Measurements from ENCODE around the gene ZSCAN31. TPM values are rescaled to one million over a fixed set of nuclear protein-coding genes. Genes with fewer than 3 reads are reported as not detected.
"Not testable (repeated sequence)": the region's sequence is repeated elsewhere in the genome, so short reads cannot be mapped to it uniquely, and the experiment has no call there.

The ZSCAN31 gene
- total RNA-seq, 4 donors from 2014 or later, result 17.2 to 70.1 (median 57.5) TPM

DNA sequence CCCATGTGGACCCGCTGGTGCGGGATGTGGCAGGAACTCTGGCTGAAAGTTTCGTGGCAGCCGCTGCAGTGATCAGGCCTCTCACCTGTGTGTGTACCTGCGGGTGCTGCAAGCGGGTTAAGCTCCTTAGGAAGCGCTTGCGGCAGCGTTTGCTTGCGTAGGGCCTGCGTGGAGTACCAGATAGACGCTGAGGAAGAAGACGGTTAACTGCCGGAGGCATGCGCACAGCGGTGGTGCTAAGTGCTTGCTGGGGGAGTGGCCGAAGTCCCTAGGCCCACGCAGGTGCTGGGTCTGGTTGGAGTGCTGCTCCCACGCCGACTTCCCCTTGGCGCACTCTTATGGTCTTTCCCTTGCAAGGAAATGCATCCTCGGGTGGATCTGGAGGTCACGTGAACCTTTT lies 23.0 kb downstream of the ZSCAN31 start:
- no peak for DNase-seq
- WGBS, 2 donors, result 89 to 90% methylated on average over 23 of the region's 23 CpGs
- no peak overlapping the region for H3K27ac ChIP-seq
- no peak overlapping the region for H3K4me3 ChIP-seq (replicated peaks in 1 of 3)
- H3K36me3 ChIP-seq, result no peaks in the 10 kb centered on the region
- H3K9me3 ChIP-seq, result no peaks in the 10 kb centered on the region
- H3K27me3 ChIP-seq, result no peaks in the 10 kb centered on the region
- intact Hi-C loops (cut with DNase I), result no loop called here
- no peak for TF ChIP-seq POLR2A (IDR thresholded peaks at IDR 0.05)
- no peaks in the 10 kb centered on the region for H3K4me1 ChIP-seq

DNA sequence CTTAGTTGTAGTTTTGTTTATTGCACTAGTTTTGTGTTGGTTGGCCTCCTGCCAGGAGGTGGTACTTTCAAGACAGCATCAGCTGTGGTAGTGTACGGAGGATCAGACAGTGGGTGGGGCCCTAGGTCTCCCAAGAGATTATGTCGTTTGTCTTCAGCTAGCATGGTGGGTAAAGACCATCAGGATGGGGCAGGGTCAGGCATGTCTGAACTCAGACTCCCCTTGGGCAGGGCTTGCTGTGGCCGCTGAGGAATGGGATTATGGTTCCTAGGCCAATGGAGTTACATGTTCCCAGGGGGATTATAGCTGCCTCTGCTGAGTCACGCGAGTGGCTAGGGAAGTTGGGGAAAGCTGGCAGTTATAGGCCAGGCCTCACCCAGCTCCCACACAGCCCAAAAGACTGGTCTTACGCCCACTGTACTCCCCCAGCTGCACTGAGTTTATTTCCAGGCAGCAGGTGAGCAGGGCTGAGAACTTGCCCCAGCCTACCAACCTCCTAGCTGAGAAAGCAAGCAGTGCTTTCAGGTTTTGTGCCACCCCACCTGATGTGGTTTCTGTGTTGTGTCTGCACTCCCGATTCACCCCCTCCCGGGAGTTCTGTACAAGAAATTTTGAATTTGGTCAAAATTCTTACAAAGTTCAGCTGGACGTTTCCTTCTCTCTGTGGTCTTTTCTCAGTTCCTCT lies 24.7 kb downstream of the ZSCAN31 start:
- Histone ChIP-seq H3K4me3 (replicated peaks in 1 of 3) (no peak overlapping the region), H3K9me3 (no peaks in the 10 kb centered on the region), H3K27me3 (no peaks in the 10 kb centered on the region), H3K4me1 (no peaks in the 10 kb centered on the region), H3K36me3 (no peaks in the 10 kb centered on the region), H3K27ac (no peak overlapping the region)
- no peak for DNase-seq
- intact Hi-C loops (cut with DNase I), result no loop called here
- WGBS, 2 donors, result 89 to 91% methylated on average over 8 to 9 of the region's 9 CpGs
- TF ChIP-seq, protein P1, sequence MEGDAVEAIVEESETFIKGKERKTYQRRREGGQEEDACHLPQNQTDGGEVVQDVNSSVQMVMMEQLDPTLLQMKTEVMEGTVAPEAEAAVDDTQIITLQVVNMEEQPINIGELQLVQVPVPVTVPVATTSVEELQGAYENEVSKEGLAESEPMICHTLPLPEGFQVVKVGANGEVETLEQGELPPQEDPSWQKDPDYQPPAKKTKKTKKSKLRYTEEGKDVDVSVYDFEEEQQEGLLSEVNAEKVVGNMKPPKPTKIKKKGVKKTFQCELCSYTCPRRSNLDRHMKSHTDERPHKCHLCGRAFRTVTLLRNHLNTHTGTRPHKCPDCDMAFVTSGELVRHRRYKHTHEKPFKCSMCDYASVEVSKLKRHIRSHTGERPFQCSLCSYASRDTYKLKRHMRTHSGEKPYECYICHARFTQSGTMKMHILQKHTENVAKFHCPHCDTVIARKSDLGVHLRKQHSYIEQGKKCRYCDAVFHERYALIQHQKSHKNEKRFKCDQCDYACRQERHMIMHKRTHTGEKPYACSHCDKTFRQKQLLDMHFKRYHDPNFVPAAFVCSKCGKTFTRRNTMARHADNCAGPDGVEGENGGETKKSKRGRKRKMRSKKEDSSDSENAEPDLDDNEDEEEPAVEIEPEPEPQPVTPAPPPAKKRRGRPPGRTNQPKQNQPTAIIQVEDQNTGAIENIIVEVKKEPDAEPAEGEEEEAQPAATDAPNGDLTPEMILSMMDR (IDR thresholded peaks at IDR 0.05), result no peak
- TF ChIP-seq POLR2A (IDR thresholded peaks at IDR 0.05), result no peak

DNA sequence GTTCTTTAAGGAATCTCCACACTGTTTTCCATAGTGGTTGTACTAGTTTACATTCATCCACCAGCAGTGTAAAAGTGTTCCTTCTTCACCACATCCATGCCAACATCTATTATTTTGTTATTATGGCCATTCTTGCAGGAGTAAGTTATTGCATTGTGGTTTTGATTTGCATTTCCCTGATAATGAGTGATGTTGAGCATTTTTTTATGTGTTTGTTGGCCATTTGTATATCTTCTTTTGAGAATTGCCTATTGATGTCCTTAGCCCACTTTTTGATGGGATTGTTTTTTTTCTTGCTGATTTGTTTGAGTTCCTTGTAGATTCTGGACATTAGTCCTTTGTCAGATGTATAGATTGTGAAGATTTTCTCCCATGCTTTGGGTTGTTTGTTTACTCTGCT lies 29.6 kb downstream of the ZSCAN31 start:
- H3K27me3 ChIP-seq; intact Hi-C loops (cut with DNase I): not testable (repeated sequence)

DNA sequence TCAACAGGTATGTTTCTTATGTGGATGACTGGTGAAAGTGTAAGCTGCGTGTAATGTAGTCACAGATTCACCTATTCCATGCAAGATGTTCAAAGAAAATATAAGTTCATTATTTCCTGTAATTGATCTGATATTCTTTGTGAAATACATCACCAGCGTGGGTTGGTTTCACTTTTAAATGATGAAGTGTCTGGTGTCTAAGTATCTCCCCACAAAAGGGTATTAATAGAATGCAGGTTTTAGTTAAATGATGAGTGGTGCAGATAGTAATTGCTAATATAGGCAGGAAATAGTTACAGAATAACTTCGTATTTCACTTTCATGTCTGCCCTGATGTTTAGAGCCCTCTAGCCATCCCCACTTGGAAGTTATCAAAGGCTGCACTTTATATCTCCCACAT lies 32.4 kb downstream of the ZSCAN31 start:
- DNase-seq, result no peak
- intact Hi-C loops (cut with DNase I), result no loop called here
- no peaks in the 10 kb centered on the region for H3K36me3 ChIP-seq
- H3K4me1 ChIP-seq, result no peaks in the 10 kb centered on the region
- H3K27ac ChIP-seq, result no peak overlapping the region
- H3K4me3 ChIP-seq (replicated peaks in 1 of 3), result no peak overlapping the region
- no peaks in the 10 kb centered on the region for H3K27me3 ChIP-seq
- 90 to 92% methylated on average over 3 of the region's 3 CpGs for WGBS, 2 donors
- H3K9me3 ChIP-seq, result no peaks in the 10 kb centered on the region
- TF ChIP-seq POLR2A (IDR thresholded peaks at IDR 0.05), result no peak
- TF ChIP-seq, protein P1 (IDR thresholded peaks at IDR 0.05), result no peak

More for the DNA sequence above, 29.6 kb downstream of the ZSCAN31 start:
- H3K36me3 ChIP-seq; H3K27ac ChIP-seq; H3K4me1 ChIP-seq; DNase-seq; H3K4me3 ChIP-seq (replicated peaks in 1 of 3); H3K9me3 ChIP-seq: not testable (repeated sequence)

DNA sequence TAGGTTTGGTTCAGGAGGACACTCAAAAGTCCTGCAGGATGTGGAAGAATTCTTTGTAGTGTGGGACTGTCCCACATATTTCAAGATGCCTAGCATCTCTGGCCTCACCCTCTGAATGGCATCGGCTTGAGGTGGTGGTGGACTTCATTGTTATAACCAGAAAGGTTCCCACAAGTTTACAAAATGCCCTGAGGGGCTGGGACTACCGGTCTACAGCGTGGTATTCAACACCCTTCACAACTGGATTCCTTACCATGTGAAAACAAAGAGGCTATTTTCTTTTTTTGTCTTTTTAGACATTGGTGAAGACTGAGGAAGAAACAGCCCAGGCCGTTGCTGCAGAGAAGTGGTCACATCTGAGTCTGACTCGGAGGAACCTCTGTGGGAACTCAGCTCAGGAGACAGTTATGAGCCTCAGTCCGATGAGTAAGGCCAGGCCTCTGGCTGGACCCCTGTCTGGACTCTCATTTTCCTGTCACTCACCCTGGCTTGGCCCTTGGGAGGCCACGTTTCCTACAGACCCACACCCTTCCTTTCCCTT lies 39.4 kb downstream of the ZSCAN31 start:
- Histone ChIP-seq H3K4me1 (no peaks in the 10 kb centered on the region), H3K9me3 (no peaks in the 10 kb centered on the region), H3K27ac (no peak overlapping the region), H3K27me3 (no peaks in the 10 kb centered on the region), H3K4me3 (replicated peaks in 1 of 3) (no peak overlapping the region), H3K36me3 (no peaks in the 10 kb centered on the region)
- intact Hi-C loops (cut with DNase I), result no loop called here
- TF ChIP-seq, protein P1 (IDR thresholded peaks at IDR 0.05), result no peak
- TF ChIP-seq POLR2A (IDR thresholded peaks at IDR 0.05), result no peak
- no peak for DNase-seq
- 85 to 94% methylated on average over 7 of the region's 7 CpGs for WGBS, 2 donors

DNA sequence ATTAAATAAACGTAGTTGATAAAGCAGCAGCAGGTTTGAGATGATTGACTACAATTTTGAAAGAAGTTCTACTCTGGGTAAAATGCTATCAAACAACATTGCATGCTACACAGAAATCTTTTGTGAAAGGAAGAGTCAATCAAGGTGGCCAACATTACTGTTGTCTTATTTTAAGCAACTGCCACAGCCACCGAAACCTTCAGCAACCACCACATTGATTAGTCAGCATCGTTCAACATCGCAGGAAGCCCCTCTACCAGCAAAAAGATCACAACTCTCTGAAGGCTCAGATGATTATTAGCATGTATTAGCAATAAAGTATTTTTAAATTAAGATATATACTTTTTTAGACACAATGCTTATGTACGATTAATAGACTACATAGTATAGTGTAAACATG lies 40.6 kb downstream of the ZSCAN31 start:
- no peak overlapping the region for H3K27ac ChIP-seq
- no peaks in the 10 kb centered on the region for H3K36me3 ChIP-seq
- 93 to 97% methylated on average over 5 of the region's 5 CpGs for WGBS, 2 donors
- TF ChIP-seq, protein P1 (IDR thresholded peaks at IDR 0.05), result no peak
- no peak for TF ChIP-seq POLR2A (IDR thresholded peaks at IDR 0.05)
- no peak overlapping the region for H3K4me3 ChIP-seq (replicated peaks in 1 of 3)
- no peaks in the 10 kb centered on the region for H3K4me1 ChIP-seq
- H3K27me3 ChIP-seq, result no peaks in the 10 kb centered on the region
- no peaks in the 10 kb centered on the region for H3K9me3 ChIP-seq
- no peak for DNase-seq
- intact Hi-C loops (cut with DNase I), result no loop called here

Data from thyroid gland (tissue), 4 donors.